GM19324 (cell line): ENCODE measurements around the gene ASH1L.

Source experiments
- ATAC-seq: cut with Tn5 transposase; IDR thresholded peaks from one replicate; pipeline ENCODE4 v1.9.1; 2021; ENCODE audit warnings: mild to moderate bottlenecking, moderate library complexity; ENCODE audit not compliant: unreplicated experiment, low FRiP score

The ASH1L gene

GRCh38 chr1:155319536-155319935 is 243.1 kb downstream of the ASH1L start:
- ATAC-seq: no peak

GRCh38 chr1:155318082-155318481 is 244.5 kb downstream of the ASH1L start:
- no peak for ATAC-seq

- ATAC-seq: no peak
Observed at GRCh38 chr1:155316922-155317321, 245.7 kb downstream of the ASH1L start.

DNA sequence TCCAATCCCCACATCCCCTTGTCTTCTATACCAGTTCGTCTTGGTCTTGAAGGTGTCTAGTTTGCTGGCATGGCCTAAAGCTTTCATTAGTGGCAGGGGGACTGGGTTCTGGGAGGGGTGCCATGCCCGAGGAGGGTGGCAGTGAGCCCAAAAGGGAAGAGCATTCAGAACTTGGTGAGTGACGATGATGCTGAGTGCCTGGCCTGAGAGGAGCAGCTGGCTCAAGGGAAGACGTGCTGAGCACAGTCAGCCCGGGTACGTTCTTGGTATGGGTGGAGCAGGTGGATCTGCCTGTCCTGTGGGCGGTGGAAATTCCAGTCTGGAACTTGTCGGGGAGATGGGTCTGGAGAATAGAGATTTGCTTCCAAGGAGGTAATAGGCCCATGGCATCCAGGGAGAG is 249.3 kb downstream of the ASH1L start:
- no peak for ATAC-seq

- ATAC-seq: no peak
Observed at GRCh38 chr1:155309423-155310021, 253.1 kb downstream of the ASH1L start.

- ATAC-seq: peak; percentile 97
Observed at GRCh38 chr1:155308493-155309422, 253.8 kb downstream of the ASH1L start, which contains the start of gene FDPS. Gene FDPS (plus strand): TSS chr1:155308866. CDS start chr1:155309790, 924 bp downstream.

GRCh38 chr1:155307247-155307740 is 255.3 kb downstream of the ASH1L start:
- ATAC-seq: no peak

- no peak for ATAC-seq
Observed at GRCh38 chr1:155305881-155306391, 256.7 kb downstream of the ASH1L start.

- no peak for ATAC-seq
Observed at GRCh38 chr1:155304558-155305063, 258.0 kb downstream of the ASH1L start.

DNA sequence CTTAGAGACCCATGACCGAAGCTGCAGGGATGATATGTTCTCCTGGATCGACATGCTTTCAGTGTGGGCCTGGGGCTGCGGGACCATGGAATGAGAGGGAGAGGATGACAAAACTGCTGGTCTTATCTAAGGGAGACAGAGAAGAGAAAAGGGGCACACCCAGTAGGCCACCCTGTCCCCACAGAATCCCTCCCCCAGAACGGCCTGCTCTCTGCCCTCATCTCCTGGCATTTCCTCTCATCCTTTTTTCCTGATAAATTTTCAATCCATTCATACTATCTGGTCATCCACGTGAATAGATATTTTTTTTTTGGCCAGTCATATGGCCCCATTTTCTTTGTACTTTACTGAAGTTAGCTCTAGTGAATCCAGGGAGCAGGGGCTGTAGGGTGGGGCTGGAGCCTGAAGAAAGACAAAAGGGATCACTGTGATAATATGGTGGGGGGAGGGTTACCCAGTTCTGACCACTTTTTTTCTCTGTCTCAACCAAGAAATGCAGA is 261.2 kb downstream of the ASH1L start, which contains the start of gene PKLR:
Gene PKLR (minus strand): TSS at position 97 of the 500 bp plus-strand sequence. CDS start 43 bp downstream, at position 54.
- ATAC-seq: no peak

GRCh38 chr1:155300553-155301329 is 261.9 kb downstream of the ASH1L start:
- ATAC-seq: no peak

GRCh38 chr1:155300024-155300423 is 262.6 kb downstream of the ASH1L start:
- ATAC-seq: no peak

DNA sequence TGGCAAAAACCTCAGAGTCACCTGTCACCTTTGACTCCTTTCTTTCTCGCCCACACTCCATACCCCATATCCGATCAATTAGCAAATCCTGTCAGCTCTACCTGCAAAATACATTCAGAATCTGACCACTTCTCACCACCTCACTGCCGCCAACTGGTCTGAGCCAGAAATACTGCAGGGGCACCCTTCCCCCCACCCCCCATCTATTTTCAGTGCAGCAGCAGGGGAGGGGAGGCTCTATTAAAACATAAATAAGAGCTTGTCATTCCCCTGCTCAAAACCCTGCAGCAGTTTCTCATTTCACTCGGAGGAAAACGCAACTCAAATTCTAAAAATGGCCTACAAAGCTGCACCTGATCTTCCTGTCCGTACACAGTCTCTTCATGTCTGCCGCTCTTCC is 265.2 kb downstream of the ASH1L start:
- no peak for ATAC-seq

DNA sequence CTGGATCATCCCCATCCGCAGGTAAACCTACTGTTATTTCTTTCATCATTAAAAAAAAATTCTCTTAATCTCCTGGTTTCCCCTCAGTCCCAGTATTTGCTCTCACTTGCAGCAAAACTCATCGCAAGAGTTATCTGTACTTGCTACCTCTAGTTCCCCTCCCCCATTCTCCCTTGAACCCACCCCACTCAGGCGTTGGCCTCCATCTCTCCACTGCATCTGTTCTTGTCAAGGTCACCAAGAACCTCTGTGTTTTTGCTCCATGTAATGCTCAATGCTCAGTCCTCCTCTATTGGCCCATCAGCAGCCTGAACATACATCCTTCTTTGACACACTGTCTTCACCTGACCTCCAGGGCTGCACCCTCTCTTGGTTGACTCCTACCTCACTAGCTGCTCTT is 265.9 kb downstream of the ASH1L start:
- no peak for ATAC-seq

DNA sequence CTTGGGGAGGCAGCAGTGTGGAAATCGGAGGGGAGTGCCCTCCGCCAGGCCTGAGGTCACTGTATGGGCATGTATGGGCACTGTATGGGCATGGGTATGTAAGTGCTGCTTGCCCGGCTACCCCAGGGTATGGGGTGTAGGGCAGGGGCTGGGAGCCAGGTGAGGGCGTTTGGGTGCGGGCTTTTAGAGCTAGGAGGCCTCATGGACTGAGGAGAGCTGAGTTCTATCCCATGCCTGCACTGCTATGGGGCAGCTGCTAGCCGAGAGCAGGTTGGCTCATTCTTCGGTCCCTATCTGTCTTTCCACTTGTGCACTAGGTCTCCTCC is 266.7 kb downstream of the ASH1L start:
- ATAC-seq: no peak

DNA sequence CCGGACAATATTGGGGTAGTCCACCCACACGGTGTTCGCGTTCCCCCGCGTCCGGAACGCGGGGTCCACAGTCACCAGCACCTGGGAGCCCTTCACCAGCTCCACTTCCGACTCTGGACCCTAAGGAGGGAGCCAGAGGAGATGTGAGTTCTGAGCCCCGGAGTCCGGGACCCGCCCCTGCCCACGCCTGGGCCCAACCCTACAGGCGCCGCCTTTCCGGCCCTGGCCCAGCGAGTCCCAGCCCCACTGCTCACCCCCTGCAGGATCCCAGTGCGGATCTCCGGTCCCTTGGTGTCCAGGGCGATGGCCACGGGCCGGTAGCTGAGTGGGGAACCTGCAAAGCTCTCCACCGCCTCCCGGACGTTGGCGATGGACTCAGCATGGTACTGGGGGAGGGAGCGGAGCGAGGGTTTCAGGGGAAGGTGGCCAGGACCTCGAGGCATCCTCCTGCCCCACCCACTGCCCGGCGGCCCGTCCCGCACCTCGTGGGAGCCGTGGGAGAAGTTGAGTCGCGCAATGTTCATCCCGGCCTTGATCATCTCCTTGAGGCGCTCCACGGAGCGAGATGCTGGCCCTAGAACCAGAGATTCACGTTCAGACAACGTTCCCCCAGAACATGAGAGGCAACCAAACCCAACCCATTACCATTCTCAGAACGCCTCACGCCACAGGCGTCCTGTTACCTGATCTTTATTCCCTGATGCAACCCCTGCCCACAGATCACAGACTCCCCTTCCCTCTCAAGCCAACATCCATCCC is 267.2 kb downstream of the ASH1L start:
- ATAC-seq: no peak

- ATAC-seq: no peak
Observed at GRCh38 chr1:155294520-155295182, 268.0 kb downstream of the ASH1L start.

DNA sequence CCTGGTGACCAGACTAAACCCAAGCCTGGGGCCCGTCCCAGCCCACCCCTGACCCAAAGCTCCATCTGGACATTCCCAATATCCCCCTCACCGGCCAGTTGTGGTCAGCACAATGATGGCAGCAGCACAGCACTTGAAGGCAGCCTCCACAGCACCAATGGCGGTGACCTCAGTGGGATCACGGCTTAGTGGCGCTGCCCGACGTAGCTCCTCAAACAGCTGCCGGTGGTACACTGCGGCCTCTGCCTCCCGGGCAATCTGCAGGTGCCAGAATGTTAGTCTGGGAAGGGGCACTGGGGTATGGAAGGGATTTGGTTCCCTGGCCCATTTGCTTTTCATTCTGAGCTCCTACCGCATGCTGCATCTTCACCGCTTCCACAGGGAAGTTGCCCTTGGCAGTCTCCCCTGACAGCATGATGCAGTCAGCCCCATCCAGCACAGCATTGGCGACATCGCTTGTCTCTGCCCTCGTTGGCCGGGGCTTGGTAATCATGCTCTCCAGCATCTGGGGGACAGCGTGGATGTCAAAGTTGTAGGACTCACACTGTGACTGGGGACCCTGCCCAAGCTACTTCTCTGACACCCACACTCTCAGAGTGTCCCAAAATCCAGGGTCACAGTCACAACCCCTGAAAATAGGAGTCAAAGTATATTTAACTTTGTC is 269.4 kb downstream of the ASH1L start:
- no peak for ATAC-seq
